HG02571 (cell line): ENCODE data around the gene OR5D18.
"Not testable (repeated sequence)": the region's sequence is repeated elsewhere in the genome, so short reads cannot be mapped to it uniquely, and the experiment has no call there.

Source experiments
- ATAC-seq: cut with Tn5 transposase; IDR thresholded peaks from one replicate; pipeline ENCODE4 v1.9.1; 2021; ENCODE audit warnings: mild to moderate bottlenecking, moderate library complexity; ENCODE audit not compliant: unreplicated experiment

The OR5D18 gene

GRCh38 chr11:55819330-55819729 lies at the start of gene OR5D18:
Gene OR5D18, plus strand, starts transcription at chr11:55819630. Its CDS starts 0 bp downstream, at chr11:55819630.
- no peak for ATAC-seq

- no peak for ATAC-seq
These were observed 46.3 kb upstream of the OR5D18 start, which contains the start of gene OR5D13 for GRCh38 chr11:55773138-55773537. Gene OR5D13, plus strand, starts transcription at chr11:55773438. Its CDS starts 0 bp downstream, at chr11:55773438.

DNA sequence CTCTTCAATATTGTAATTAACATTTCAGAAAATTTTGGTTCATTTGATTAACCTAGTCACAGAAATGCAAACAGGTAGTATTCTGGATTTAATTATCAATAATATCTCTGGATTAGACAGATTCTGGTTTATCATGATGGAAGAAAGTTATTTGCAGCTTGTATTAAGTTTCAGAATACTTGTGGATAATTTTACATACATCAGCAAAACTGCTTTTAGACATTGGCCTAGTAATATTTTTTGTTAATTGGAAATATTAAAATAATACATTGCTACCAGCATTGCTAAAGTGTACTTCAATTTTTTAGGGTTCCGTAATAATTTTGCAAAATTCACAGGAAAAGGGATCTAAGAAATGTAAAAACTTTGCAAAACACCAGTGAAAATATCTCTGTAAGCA lies 27.8 kb upstream of the OR5D18 start:
- ATAC-seq = no peak

GRCh38 chr11:55793321-55793720 lies 26.1 kb upstream of the OR5D18 start:
- ATAC-seq = no peak

GRCh38 chr11:55795256-55795655 lies 24.2 kb upstream of the OR5D18 start, which contains the start of gene OR5D14:
Gene OR5D14, plus strand, starts transcription at chr11:55795556. Its CDS starts 0 bp downstream, at chr11:55795556.
- no peak for ATAC-seq

GRCh38 chr11:55806248-55806647 lies 13.2 kb upstream of the OR5D18 start:
- ATAC-seq = no peak

- no peak for ATAC-seq
These were observed 8.4 kb upstream of the OR5D18 start, which contains the start of gene OR5L1 for GRCh38 chr11:55811067-55811466. Gene OR5L1, plus strand, starts transcription at chr11:55811367. Its CDS starts 100 bp downstream, at chr11:55811467.

GRCh38 chr11:55826919-55827318 lies 7.5 kb downstream of the OR5D18 start, which contains the start of gene OR5L2:
Gene OR5L2, plus strand, starts transcription at chr11:55827219. Its CDS starts 0 bp downstream, at chr11:55827219.
- ATAC-seq = no peak

GRCh38 chr11:55838452-55838851 lies 19.0 kb downstream of the OR5D18 start, which contains the start of gene OR5D16:
Gene OR5D16, plus strand, starts transcription at chr11:55838752. Its CDS starts 0 bp downstream, at chr11:55838752.
- no peak for ATAC-seq

DNA sequence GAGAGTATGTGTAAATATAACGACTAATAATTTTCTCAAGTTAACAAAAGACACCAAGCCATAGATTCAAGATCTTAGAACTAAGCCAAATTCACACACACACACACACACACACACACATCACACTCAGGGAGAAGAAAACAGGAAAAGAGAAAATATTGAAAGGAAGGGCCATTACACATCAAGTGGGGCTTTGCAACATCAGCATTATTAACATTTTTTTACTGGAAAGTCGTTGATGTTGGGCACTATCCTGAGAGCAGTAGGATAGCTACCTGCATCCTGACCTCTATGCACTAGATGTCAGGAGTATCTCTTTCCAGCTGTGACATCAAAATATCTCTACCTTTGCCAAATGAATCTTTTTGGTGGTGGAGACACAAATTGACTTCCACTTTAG lies 28.0 kb downstream of the OR5D18 start:
- ATAC-seq = no peak

GRCh38 chr11:55849037-55849436 lies 29.6 kb downstream of the OR5D18 start:
- ATAC-seq = no peak

- no peak for ATAC-seq
These were observed 32.7 kb downstream of the OR5D18 start for GRCh38 chr11:55852141-55852540.

DNA sequence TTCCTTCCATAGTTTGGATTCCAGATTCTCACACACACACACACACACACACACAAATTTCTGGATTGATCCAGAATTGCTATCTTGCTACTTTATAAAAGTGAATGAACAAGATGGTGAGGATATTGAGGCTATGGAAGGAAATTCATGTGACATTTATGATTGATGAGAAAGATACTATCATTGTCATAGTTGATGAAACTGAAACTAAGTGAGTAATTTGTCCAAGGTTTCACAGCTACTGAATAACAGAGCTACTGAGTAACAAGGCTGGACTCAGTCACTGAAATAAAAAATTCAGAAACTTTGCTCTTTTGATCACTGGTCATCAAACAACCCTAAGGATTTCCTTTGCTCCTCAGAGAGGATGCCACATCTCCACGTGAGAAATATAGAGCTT lies 35.3 kb downstream of the OR5D18 start:
- no peak for ATAC-seq

DNA sequence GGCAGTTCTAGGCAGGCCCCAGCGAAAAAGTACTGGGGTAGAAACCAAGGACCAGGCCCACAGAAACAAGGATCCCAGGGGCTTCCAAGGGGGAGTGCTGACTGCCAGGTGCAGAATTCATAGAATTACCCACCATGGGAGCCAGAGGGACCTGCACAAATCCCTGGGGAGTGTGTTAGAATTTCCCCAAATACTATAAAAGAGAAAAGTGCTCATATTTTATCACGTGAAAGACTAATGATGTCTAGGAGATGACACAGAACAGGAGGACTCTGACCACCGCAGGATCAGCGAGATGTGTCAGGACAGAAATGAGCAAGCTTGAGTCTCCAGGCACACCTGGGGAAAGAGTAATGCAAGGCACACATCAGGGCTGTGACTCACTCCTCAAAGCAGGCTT lies 47.9 kb downstream of the OR5D18 start:
- not testable (repeated sequence) for ATAC-seq
